ENCODE data around the gene SLC2A1. TPM values are rescaled to one million over a fixed set of nuclear protein-coding genes. Genes with fewer than 3 reads are reported as not detected.

The SLC2A1 gene
- total and polyA plus RNA-seq, 11 donors = 10.6 to 196 (median 29.9) TPM

DNA sequence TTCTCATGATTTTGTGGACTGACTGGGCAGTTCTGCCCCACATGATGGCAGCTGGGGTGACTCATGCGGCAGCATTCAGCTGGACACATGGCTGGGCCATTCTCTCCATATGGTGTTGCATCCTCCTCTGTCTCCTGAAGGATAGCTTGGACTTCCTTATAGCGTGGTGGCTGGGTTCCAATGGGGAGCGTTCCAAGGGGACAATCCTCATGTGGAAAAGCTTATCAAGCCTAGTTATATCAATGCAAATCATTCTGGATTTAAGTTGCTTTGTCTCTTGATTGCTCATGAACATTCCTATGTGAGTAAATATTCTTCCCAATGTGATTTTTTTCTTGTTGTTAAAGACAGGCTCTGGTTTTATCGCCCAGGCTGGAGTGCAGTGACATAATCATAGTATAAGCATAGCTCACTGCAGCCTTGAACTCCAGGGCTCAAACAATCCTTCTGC is 13.2 kb upstream of the SLC2A1 start:
- no peak overlapping the region for H3K4me3 ChIP-seq
- intact Hi-C loops (cut with DNase I) = no loop called here
- no peaks in the 10 kb centered on the region for H3K36me3 ChIP-seq
- no peaks in the 10 kb centered on the region for H3K9me3 ChIP-seq
- H3K27me3 ChIP-seq = peaks cover 0 to 4% (median 0%) of the 10 kb centered on the region in 9 donors
- 56 to 69% (median 65%) methylated on average over 4 of the region's 4 CpGs for WGBS, 4 donors
- ATAC-seq (no peak), DNase-seq (no peak)
- peaks cover 0 to 9% (median 0%) of the 10 kb centered on the region in 12 donors for H3K4me1 ChIP-seq
- no peak overlapping the region for H3K27ac ChIP-seq
- TF ChIP-seq, protein P1, sequence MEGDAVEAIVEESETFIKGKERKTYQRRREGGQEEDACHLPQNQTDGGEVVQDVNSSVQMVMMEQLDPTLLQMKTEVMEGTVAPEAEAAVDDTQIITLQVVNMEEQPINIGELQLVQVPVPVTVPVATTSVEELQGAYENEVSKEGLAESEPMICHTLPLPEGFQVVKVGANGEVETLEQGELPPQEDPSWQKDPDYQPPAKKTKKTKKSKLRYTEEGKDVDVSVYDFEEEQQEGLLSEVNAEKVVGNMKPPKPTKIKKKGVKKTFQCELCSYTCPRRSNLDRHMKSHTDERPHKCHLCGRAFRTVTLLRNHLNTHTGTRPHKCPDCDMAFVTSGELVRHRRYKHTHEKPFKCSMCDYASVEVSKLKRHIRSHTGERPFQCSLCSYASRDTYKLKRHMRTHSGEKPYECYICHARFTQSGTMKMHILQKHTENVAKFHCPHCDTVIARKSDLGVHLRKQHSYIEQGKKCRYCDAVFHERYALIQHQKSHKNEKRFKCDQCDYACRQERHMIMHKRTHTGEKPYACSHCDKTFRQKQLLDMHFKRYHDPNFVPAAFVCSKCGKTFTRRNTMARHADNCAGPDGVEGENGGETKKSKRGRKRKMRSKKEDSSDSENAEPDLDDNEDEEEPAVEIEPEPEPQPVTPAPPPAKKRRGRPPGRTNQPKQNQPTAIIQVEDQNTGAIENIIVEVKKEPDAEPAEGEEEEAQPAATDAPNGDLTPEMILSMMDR (IDR thresholded peaks at IDR 0.05) = no peak
- no peak for TF ChIP-seq POLR2A (IDR thresholded peaks at IDR 0.05)

DNA sequence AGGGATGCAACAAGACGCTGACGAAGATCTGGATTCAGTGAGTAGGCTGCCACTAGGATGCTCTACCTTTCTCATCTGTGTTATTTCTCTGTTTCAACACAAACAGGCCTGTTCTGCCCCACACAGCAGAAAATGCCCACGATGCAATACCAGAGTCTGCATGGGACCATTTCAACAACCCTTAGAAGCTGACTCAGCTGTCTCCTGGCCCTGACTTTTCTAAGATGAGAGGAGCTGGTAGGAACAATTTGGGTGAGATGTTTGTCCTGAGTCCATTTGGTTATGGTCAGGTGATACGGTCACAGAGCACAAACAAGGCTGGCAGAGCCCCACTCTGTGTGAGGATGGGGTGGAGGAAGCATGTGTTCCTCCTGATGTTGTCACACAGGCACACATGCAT is 11.5 kb upstream of the SLC2A1 start:
- H3K36me3 ChIP-seq = no peaks in the 10 kb centered on the region
- H3K27me3 ChIP-seq = peaks cover 0 to 4% (median 0%) of the 10 kb centered on the region in 9 donors
- DNase-seq (no peak), ATAC-seq (no peak)
- no peak overlapping the region for H3K27ac ChIP-seq
- H3K9me3 ChIP-seq = no peaks in the 10 kb centered on the region
- H3K4me1 ChIP-seq = peaks cover 0 to 9% (median 0%) of the 10 kb centered on the region in 12 donors
- WGBS, 4 donors = 90 to 94% (median 91%) methylated on average over 4 of the region's 4 CpGs
- no peak overlapping the region for H3K4me3 ChIP-seq
- intact Hi-C loops (cut with DNase I) = no loop called here
- TF ChIP-seq POLR2A (IDR thresholded peaks at IDR 0.05) = no peak
- TF ChIP-seq, protein P1 (IDR thresholded peaks at IDR 0.05) = no peak

DNA sequence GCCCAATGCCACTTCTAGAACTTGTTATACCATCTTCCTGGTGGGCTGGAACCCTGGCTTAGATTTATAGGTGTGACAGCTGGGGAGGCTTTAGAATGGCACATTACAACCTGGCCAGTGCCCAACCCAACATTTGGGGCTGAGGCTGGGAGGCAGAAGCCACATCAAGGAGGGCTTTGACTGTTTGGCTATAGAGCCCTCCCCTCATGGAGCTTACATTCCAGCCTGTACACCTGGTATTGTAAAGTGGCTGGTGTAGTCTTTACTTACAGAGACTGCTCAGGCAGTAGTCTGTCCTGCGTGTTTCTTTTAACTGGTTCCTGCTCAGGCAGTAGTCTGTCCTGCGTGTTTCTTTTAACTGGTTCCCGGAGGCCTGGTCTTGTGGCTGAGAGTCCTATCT is 10.0 kb upstream of the SLC2A1 start:
- Histone ChIP-seq H3K4me1 (peaks cover 0 to 9% (median 0%) of the 10 kb centered on the region in 12 donors), H3K4me3 (no peak overlapping the region), H3K36me3 (no peaks in the 10 kb centered on the region), H3K27ac (no peak overlapping the region), H3K27me3 (peaks cover 0 to 4% (median 0%) of the 10 kb centered on the region in 9 donors), H3K9me3 (no peaks in the 10 kb centered on the region)
- no peak for TF ChIP-seq POLR2A (IDR thresholded peaks at IDR 0.05)
- TF ChIP-seq, protein P1 (IDR thresholded peaks at IDR 0.05) = no peak
- no peak for ATAC-seq
- 72 to 85% (median 80%) methylated on average over 3 of the region's 3 CpGs for WGBS, 4 donors
- no peak for DNase-seq
- intact Hi-C loops (cut with DNase I) = no loop called here

DNA sequence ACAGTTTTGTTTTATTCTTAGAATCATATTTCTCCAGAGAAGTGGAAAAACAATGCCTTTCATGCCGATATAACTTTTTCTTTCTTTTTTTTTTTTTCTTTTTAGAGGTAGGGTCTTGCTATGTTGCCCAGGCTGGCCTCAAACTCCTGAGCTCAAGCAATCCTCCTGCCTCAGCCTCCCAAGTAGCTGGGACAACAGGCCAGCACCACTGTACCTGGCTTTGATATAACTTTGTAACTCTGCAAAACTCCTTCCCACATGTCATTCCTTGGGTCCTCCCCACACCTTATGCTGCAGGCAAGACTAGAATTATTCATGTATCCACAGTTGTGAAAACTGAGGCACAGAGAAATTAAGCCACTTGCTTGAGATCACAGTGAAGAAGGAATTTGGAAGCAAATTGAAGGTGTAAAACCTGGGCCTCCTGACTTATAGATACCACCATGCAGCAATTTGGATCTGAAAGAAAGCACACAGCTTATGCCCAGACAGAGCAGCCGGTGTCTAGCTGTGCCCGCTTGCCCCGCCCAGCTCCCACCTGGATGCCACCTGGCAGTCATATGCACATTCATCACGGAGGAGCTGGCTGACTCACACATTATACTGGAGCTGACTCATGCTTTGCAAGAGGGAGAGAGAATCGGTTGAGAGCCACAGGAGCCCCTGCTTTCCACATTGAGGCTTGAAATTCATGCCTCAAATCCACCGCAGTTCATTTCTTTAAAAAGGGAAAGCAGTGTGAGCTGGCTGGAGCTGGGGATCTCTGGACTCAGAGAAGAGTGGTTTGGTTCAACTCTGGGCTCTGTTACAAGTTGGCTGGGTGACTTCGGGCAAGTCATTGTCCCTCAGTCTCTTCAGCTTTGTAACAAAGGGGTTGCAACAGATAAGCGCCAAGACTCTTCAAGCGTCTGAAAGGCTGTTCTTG is 8.3 kb upstream of the SLC2A1 start:
- DNase-seq = no peak
- H3K36me3 ChIP-seq = no peaks in the 10 kb centered on the region
- peaks cover 0 to 4% (median 0%) of the 10 kb centered on the region in 9 donors for H3K27me3 ChIP-seq
- no peak overlapping the region for H3K27ac ChIP-seq
- peaks cover 0 to 8% (median 0%) of the 10 kb centered on the region in 12 donors for H3K4me1 ChIP-seq
- intact Hi-C loops (cut with DNase I) = no loop called here
- ATAC-seq = no peak
- WGBS, 4 donors = 78 to 81% (median 80%) methylated on average over 10 of the region's 10 CpGs
- no peak overlapping the region for H3K4me3 ChIP-seq
- H3K9me3 ChIP-seq = no peaks in the 10 kb centered on the region
- TF ChIP-seq, protein P1 (IDR thresholded peaks at IDR 0.05) = no peak
- no peak for TF ChIP-seq POLR2A (IDR thresholded peaks at IDR 0.05)
